ENCODE results near the gene TMUB2.
A peak's percentile ranks its signal among the peaks of the same experiment; 100 is the strongest.

DNA sequence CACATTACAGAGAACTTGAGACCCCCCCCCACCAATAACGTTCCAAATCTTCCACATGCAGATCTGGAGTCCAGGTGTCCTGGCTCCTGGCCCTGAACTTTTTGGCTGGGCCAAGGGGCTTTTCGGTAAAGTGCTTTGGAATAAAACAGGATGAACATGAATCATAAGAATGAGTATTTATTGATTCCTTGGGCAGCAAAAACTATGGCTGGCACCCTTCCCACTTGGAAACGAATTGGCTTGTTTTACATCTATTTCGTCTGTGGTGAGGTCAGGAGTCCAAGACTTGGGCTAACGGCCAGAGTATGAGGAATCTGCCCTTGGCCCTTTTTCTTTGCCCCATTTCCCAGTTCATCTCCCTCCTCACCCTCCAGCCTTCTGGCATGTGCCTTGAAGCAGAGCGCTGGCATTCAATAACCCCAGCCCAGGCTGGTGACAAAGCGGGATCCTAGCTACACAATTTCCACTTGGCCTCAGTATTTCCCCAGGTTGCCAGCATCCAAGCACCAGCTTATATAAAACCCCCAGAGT, 36.8 kb downstream of the TMUB2 start:
- TF ChIP-seq, protein P1, sequence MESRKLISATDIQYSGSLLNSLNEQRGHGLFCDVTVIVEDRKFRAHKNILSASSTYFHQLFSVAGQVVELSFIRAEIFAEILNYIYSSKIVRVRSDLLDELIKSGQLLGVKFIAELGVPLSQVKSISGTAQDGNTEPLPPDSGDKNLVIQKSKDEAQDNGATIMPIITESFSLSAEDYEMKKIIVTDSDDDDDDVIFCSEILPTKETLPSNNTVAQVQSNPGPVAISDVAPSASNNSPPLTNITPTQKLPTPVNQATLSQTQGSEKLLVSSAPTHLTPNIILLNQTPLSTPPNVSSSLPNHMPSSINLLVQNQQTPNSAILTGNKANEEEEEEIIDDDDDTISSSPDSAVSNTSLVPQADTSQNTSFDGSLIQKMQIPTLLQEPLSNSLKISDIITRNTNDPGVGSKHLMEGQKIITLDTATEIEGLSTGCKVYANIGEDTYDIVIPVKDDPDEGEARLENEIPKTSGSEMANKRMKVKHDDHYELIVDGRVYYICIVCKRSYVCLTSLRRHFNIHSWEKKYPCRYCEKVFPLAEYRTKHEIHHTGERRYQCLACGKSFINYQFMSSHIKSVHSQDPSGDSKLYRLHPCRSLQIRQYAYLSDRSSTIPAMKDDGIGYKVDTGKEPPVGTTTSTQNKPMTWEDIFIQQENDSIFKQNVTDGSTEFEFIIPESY (IDR thresholded peaks at IDR 0.05), result no peak
- TF ChIP-seq, protein P2, sequence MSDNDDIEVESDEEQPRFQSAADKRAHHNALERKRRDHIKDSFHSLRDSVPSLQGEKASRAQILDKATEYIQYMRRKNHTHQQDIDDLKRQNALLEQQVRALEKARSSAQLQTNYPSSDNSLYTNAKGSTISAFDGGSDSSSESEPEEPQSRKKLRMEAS (IDR thresholded peaks at IDR 0.05), result peak; percentile 19

All from liver (tissue), 1 donor.